Effector memory CD4-positive, alpha-beta T cell (primary cell): Measurements from ENCODE around the gene POMT1.

Experiments used
- DNase-seq, 3 donors: peaks; one replicate each; pipeline ENCODE4 v3.0.0-alpha.2; 2020
- H3K27ac ChIP-seq: 2 replicates; pipeline ENCODE4 v1.7.0; 2013; ENCODE audit warnings: mild to moderate bottlenecking, low read length, moderate library complexity; ENCODE audit not compliant: insufficient read depth, poor library complexity, severe bottlenecking
- H3K27me3 ChIP-seq: replicated peaks from 2 replicates; pipeline ENCODE4 v1.7.0; 2013; ENCODE audit warnings: mild to moderate bottlenecking, low read length; ENCODE audit not compliant: insufficient read depth, control insufficient read depth, poor library complexity, severe bottlenecking
- H3K36me3 ChIP-seq: 2 replicates; pipeline ENCODE4 v1.7.0; 2013; ENCODE audit warnings: mild to moderate bottlenecking, low read length, moderate library complexity; ENCODE audit not compliant: control insufficient read depth, insufficient read depth
- H3K4me1 ChIP-seq: 2 replicates; pipeline ENCODE4 v1.7.0; 2013; ENCODE audit warnings: low read length, mild to moderate bottlenecking; ENCODE audit not compliant: control insufficient read depth, insufficient read depth, poor library complexity, severe bottlenecking
- H3K4me3 ChIP-seq: 2 replicates; pipeline ENCODE4 v1.7.0; 2013; ENCODE audit warnings: low read length, low read depth, mild to moderate bottlenecking; ENCODE audit not compliant: insufficient read depth, poor library complexity, severe bottlenecking
- H3K9me3 ChIP-seq: 2 replicates; pipeline ENCODE4 v1.7.0; 2013; ENCODE audit warnings: mild to moderate bottlenecking, low read length, moderate library complexity; ENCODE audit not compliant: control insufficient read depth

POMT1 gene

GRCh38 chr9:131475956-131476776 lies 26.6 kb upstream of the POMT1 start:
- Histone ChIP-seq H3K27me3 (no peaks in the 10 kb centered on the region), H3K27ac (no peak overlapping the region), H3K4me1 (no peaks in the 10 kb centered on the region), H3K36me3 (peaks cover 90% of the 10 kb centered on the region), H3K4me3 (no peak overlapping the region), H3K9me3 (no peaks in the 10 kb centered on the region)
- no peak for DNase-seq

GRCh38 chr9:131476777-131477345 lies 25.9 kb upstream of the POMT1 start:
- Histone ChIP-seq H3K4me3 (no peak overlapping the region), H3K27ac (no peak overlapping the region), H3K9me3 (no peaks in the 10 kb centered on the region), H3K4me1 (no peaks in the 10 kb centered on the region), H3K36me3 (peaks cover 89% of the 10 kb centered on the region), H3K27me3 (no peaks in the 10 kb centered on the region)
- no peak for DNase-seq

- no peak for DNase-seq
- peaks cover 90% of the 10 kb centered on the region for H3K36me3 ChIP-seq
- no peaks in the 10 kb centered on the region for H3K9me3 ChIP-seq
- H3K4me1 ChIP-seq = no peaks in the 10 kb centered on the region
- no peaks in the 10 kb centered on the region for H3K27me3 ChIP-seq
- H3K4me3 ChIP-seq = no peak overlapping the region
- H3K27ac ChIP-seq = no peak overlapping the region
These were observed 25.4 kb upstream of the POMT1 start for GRCh38 chr9:131477367-131477766.

- H3K36me3 ChIP-seq = peaks cover 93% of the 10 kb centered on the region
- H3K4me1 ChIP-seq = no peaks in the 10 kb centered on the region
These were observed 24.8 kb upstream of the POMT1 start for GRCh38 chr9:131477816-131478419.

GRCh38 chr9:131478421-131478868 lies 24.3 kb upstream of the POMT1 start:
- Histone ChIP-seq H3K36me3 (peaks cover 93% of the 10 kb centered on the region), H3K27ac (no peak overlapping the region), H3K9me3 (no peaks in the 10 kb centered on the region), H3K27me3 (no peaks in the 10 kb centered on the region), H3K4me3 (no peak overlapping the region), H3K4me1 (no peaks in the 10 kb centered on the region)
- DNase-seq = peak; percentile 16 to 36 (median 27)

More at GRCh38 chr9:131477816-131478419, 24.8 kb upstream of the POMT1 start:
- Histone ChIP-seq H3K4me3 (no peak overlapping the region), H3K27me3 (no peaks in the 10 kb centered on the region), H3K27ac (no peak overlapping the region), H3K9me3 (no peaks in the 10 kb centered on the region)
- DNase-seq = no peak

- H3K9me3 ChIP-seq = no peaks in the 10 kb centered on the region
- no peaks in the 10 kb centered on the region for H3K27me3 ChIP-seq
- H3K27ac ChIP-seq = no peak overlapping the region
- no peak overlapping the region for H3K4me3 ChIP-seq
- H3K4me1 ChIP-seq = no peaks in the 10 kb centered on the region
- DNase-seq = no peak
- peaks cover 93% of the 10 kb centered on the region for H3K36me3 ChIP-seq
These were observed 23.8 kb upstream of the POMT1 start for GRCh38 chr9:131478911-131479310.

GRCh38 chr9:131480258-131480657 lies 22.5 kb upstream of the POMT1 start:
- DNase-seq = no peak
- Histone ChIP-seq H3K4me3 (no peak overlapping the region), H3K9me3 (no peaks in the 10 kb centered on the region), H3K4me1 (no peaks in the 10 kb centered on the region), H3K36me3 (peaks cover 93% of the 10 kb centered on the region), H3K27me3 (no peaks in the 10 kb centered on the region), H3K27ac (no peak overlapping the region)

GRCh38 chr9:131481441-131482342 lies 21.0 kb upstream of the POMT1 start:
- no peaks in the 10 kb centered on the region for H3K4me1 ChIP-seq
- no peaks in the 10 kb centered on the region for H3K9me3 ChIP-seq
- no peak overlapping the region for H3K27ac ChIP-seq
- no peaks in the 10 kb centered on the region for H3K27me3 ChIP-seq
- no peak for DNase-seq
- H3K4me3 ChIP-seq = no peak overlapping the region
- peaks cover 93% of the 10 kb centered on the region for H3K36me3 ChIP-seq

GRCh38 chr9:131482343-131483006 lies 20.2 kb upstream of the POMT1 start:
- H3K4me1 ChIP-seq = no peaks in the 10 kb centered on the region
- no peaks in the 10 kb centered on the region for H3K9me3 ChIP-seq

More at GRCh38 chr9:131482343-131483006, 20.2 kb upstream of the POMT1 start:
- Histone ChIP-seq H3K36me3 (peaks cover 93% of the 10 kb centered on the region), H3K27me3 (no peaks in the 10 kb centered on the region), H3K4me3 (no peak overlapping the region), H3K27ac (no peak overlapping the region)
- no peak for DNase-seq
